ENCODE measurements around the gene MAN1A1. TPM values are rescaled to one million over a fixed set of nuclear protein-coding genes. Genes with fewer than 3 reads are reported as not detected.
A peak's percentile ranks its signal among the peaks of the same experiment; 100 is the strongest.

The MAN1A1 gene
- polyA plus RNA-seq, 3 donors, result 11.0 to 20.4 (median 16.1) TPM

DNA sequence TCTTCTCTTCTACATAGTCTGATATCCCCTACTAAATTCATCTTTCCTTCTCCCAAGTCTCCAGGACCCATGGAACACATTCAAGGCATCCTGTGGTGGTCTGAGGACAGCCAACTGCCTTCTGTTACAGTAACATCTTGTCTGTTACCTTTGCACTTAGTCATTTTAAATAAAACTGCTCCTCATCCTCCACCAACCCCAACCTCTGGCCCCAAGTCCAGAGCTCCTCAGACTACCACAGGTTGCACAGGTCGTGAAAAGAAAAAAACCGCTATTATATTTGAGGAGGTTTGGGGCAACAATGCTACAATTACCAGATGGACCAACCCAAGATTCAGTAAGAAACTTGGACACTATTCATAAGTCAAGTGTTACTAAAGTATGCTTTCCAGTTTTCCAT is 49.9 kb downstream of the MAN1A1 start:
- Mint-ChIP-seq H3K27ac (peak overlapping the region in 2 of 7 donors; percentile 11 to 83), H3K36me3 (peaks cover 15 to 22% of the 10 kb centered on the region in 2 donors), H3K9me3 (no peaks in the 10 kb centered on the region), H3K4me1 (no peaks in the 10 kb centered on the region), H3K4me3 (no peak overlapping the region), H3K27me3 (ENCODE audit: low read depth in 3 of 3) (peaks cover 0 to 1% (median 0%) of the 10 kb centered on the region in 3 donors)
- WGBS (ENCODE audit: insufficient coverage), result no CpG with 5 or more reads among the region's 2 CpGs
- intact Hi-C loops (cut with micrococcal nuclease), result no loop called here
- no peak overlapping the region for H3K4me2 ChIP-seq (replicated peaks; ENCODE audit: extremely low read depth, low read length, poor library complexity, severe bottlenecking)
- no peaks in the 10 kb centered on the region for H3K79me2 ChIP-seq (ENCODE audit: insufficient read depth, low read length)
- DNase-seq, result no peak
- no peak overlapping the region for H3K27ac ChIP-seq (ENCODE audit: low read depth in 1 of 2, low read length in 2 of 2)
- peaks cover 0 to 8% of the 10 kb centered on the region in 2 donors for H3K36me3 ChIP-seq (replicated peaks in 1 of 2; ENCODE audit: control insufficient read depth in 1 of 2, insufficient read depth in 2 of 2, low read length in 2 of 2)
- H2AFZ ChIP-seq (ENCODE audit: insufficient read depth, low read depth, low read length, poor library complexity, severe bottlenecking), result no peak overlapping the region
- no peak overlapping the region for H3K4me3 ChIP-seq (replicated peaks in 1 of 3; ENCODE audit: low read depth in 2 of 3, low read length in 3 of 3)
- no peak overlapping the region for H3K9ac ChIP-seq (ENCODE audit: insufficient read depth, low read length, poor library complexity, severe bottlenecking)
- no peaks in the 10 kb centered on the region for H3K4me1 ChIP-seq (ENCODE audit: control insufficient read depth in 1 of 2, insufficient read depth in 2 of 2, low read length in 2 of 2)
- H3K9me3 ChIP-seq (replicated peaks in 1 of 2; ENCODE audit: control insufficient read depth in 1 of 2, insufficient read depth in 1 of 2, low read length in 2 of 2), result no peaks in the 10 kb centered on the region
- H3K27me3 ChIP-seq (ENCODE audit: control insufficient read depth in 2 of 2, insufficient read depth in 2 of 2, low read length in 2 of 2), result no peaks in the 10 kb centered on the region
- TF ChIP-seq, protein P1, sequence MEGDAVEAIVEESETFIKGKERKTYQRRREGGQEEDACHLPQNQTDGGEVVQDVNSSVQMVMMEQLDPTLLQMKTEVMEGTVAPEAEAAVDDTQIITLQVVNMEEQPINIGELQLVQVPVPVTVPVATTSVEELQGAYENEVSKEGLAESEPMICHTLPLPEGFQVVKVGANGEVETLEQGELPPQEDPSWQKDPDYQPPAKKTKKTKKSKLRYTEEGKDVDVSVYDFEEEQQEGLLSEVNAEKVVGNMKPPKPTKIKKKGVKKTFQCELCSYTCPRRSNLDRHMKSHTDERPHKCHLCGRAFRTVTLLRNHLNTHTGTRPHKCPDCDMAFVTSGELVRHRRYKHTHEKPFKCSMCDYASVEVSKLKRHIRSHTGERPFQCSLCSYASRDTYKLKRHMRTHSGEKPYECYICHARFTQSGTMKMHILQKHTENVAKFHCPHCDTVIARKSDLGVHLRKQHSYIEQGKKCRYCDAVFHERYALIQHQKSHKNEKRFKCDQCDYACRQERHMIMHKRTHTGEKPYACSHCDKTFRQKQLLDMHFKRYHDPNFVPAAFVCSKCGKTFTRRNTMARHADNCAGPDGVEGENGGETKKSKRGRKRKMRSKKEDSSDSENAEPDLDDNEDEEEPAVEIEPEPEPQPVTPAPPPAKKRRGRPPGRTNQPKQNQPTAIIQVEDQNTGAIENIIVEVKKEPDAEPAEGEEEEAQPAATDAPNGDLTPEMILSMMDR (IDR thresholded peaks at IDR 0.05), result no peak
- H4K20me1 ChIP-seq (ENCODE audit: insufficient read depth, low read length), result no peaks in the 10 kb centered on the region

- H3K27ac Mint-ChIP-seq, result no peak overlapping the region
- peaks cover 10 to 13% of the 10 kb centered on the region in 2 donors for H3K36me3 Mint-ChIP-seq
- intact Hi-C loops (cut with micrococcal nuclease), result no loop called here
- Histone ChIP-seq H3K36me3 (replicated peaks in 1 of 2; ENCODE audit: control insufficient read depth in 1 of 2, insufficient read depth in 2 of 2, low read length in 2 of 2) (peaks cover 0 to 8% of the 10 kb centered on the region in 2 donors), H3K4me3 (replicated peaks in 1 of 3; ENCODE audit: low read depth in 2 of 3, low read length in 3 of 3) (no peak overlapping the region), H4K20me1 (ENCODE audit: insufficient read depth, low read length) (no peaks in the 10 kb centered on the region), H3K27me3 (ENCODE audit: control insufficient read depth in 2 of 2, insufficient read depth in 2 of 2, low read length in 2 of 2) (no peaks in the 10 kb centered on the region), H3K79me2 (ENCODE audit: insufficient read depth, low read length) (no peaks in the 10 kb centered on the region), H3K27ac (ENCODE audit: low read depth in 1 of 2, low read length in 2 of 2) (no peak overlapping the region), H3K4me2 (replicated peaks; ENCODE audit: extremely low read depth, low read length, poor library complexity, severe bottlenecking) (no peak overlapping the region), H3K9ac (ENCODE audit: insufficient read depth, low read length, poor library complexity, severe bottlenecking) (no peak overlapping the region), H3K9me3 (replicated peaks in 1 of 2; ENCODE audit: control insufficient read depth in 1 of 2, insufficient read depth in 1 of 2, low read length in 2 of 2) (no peaks in the 10 kb centered on the region), H2AFZ (ENCODE audit: insufficient read depth, low read depth, low read length, poor library complexity, severe bottlenecking) (no peak overlapping the region), H3K4me1 (ENCODE audit: control insufficient read depth in 1 of 2, insufficient read depth in 2 of 2, low read length in 2 of 2) (no peaks in the 10 kb centered on the region)
- TF ChIP-seq, protein P1 (IDR thresholded peaks at IDR 0.05), result no peak
- H3K4me3 Mint-ChIP-seq, result no peak overlapping the region
- no peaks in the 10 kb centered on the region for H3K27me3 Mint-ChIP-seq (ENCODE audit: low read depth in 3 of 3)
- no peak for DNase-seq
- H3K4me1 Mint-ChIP-seq, result no peaks in the 10 kb centered on the region
- H3K9me3 Mint-ChIP-seq, result no peaks in the 10 kb centered on the region
These were observed 52.5 kb downstream of the MAN1A1 start for GRCh38 chr6:119297049-119297448.

All from CD14-positive monocyte (primary cell).